B cell (primary cell): ENCODE data around the gene MCM5.

ENCODE experiments used
- EZH2 ChIP-seq: IDR thresholded peaks from 2 replicates; pipeline ENCODE4 v1.6.1; 2012; ENCODE audit warnings: borderline replicate concordance, low read depth, mild to moderate bottlenecking, moderate library complexity, low read length; ENCODE audit not compliant: insufficient read depth, poor library complexity, severe bottlenecking
- TF ChIP-seq, protein P1 (sequence below): fragments of 200-600 bp; IDR thresholded peaks from one replicate; pipeline ENCODE4 v1.8.0; 2022; ENCODE audit warnings: antibody characterized with exemption, mild to moderate bottlenecking

DNA sequence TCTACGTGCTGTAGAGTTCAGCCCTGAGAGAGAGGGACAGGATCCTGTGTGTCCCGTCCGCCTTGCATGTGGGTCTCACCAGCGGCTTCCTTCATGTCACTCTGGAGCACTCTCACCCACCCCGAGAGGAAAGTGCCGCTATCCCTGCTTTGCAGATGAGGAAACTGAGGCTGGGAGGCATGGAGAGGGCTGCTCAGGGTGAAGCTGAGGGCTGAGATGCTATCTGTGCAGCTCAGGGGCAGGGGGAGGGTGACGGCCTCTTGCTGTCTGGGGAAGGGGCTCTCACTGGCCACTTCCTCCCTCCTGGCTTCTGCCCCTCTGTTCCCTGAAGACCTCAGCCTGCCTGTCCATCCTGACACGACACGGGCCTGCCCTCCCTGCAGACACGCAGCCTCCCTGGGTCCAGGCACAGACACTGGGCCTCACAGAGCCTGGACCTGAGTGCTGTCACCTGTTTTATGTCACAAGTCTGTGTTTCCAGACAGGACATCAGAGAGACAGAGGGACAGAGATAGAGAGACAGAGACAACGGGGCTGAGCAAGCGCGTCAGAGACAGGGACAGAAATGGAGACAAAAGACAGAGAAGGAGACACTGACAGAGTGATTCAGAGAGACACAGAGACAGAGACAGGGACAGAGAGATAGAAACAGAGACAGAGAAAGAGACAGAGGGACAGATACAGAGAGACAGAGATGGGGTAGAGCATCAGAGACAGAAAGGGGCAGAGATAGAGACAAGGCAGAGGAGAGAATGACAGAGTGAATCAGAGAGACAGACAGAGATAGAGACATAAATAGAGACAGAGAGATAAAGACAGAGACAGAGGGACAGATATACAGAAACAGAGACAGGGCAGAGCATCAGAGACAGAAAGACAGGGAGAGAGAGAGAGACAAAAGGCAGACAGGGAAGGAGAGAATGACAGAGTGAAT is 53.1 kb downstream of the MCM5 start:
- TF ChIP-seq, protein P1, sequence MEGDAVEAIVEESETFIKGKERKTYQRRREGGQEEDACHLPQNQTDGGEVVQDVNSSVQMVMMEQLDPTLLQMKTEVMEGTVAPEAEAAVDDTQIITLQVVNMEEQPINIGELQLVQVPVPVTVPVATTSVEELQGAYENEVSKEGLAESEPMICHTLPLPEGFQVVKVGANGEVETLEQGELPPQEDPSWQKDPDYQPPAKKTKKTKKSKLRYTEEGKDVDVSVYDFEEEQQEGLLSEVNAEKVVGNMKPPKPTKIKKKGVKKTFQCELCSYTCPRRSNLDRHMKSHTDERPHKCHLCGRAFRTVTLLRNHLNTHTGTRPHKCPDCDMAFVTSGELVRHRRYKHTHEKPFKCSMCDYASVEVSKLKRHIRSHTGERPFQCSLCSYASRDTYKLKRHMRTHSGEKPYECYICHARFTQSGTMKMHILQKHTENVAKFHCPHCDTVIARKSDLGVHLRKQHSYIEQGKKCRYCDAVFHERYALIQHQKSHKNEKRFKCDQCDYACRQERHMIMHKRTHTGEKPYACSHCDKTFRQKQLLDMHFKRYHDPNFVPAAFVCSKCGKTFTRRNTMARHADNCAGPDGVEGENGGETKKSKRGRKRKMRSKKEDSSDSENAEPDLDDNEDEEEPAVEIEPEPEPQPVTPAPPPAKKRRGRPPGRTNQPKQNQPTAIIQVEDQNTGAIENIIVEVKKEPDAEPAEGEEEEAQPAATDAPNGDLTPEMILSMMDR = no peak
- TF ChIP-seq EZH2 = no peak
